ENCODE results near the gene MLIP.

MLIP gene

DNA sequence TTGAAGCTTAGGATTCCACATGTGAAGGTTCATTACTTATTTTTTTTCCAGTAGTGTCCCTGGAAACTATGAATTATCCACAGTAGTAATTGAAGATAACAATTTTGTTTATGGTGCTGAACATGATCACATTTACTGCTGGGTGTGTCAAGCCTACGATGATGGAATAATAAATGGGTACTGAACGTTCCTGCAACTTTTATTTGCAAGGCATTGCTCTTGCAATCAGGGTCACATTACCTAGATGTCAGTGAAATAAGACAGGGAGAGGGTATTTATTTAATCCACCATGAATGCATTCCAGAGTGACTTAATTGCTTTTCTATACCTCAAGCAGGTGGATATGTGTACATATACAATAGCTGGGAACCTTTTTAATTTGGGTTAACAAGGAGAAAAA is 27.0 kb upstream of the MLIP start:
- Histone ChIP-seq H3K9me3 (no peaks in the 10 kb centered on the region), H3K27me3 (ENCODE audit: low read depth) (no peaks in the 10 kb centered on the region), H3K4me1 (peaks cover 27% of the 10 kb centered on the region), H3K4me3 (no peak overlapping the region), H3K36me3 (replicated peaks) (no peaks in the 10 kb centered on the region)
- peak in 1 of 2 experiments; percentile 91 for DNase-seq (ENCODE audit: low spot score in 2 of 2)
- in situ Hi-C loops (cut with MboI; ENCODE audit: low sequenced_read_pairs), result no loop called here

DNA sequence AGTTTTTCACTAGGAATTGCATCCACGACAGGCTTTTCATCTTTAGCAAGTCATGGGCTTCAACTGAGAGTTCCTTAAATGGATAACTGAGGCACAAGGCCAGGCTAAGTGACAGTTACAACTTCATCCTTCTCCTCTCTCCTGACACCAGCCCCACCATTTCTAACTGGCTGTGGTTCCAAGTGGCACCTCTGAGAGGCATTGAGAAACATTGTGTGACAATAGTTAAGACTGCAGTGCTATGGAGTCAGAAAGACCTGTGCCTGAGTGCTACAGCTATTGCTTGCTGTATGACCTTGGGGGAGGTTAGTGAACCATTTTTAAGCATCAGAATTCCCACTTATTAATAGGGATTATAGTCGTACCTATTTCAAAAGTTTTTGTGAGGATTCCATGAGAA is 26.2 kb upstream of the MLIP start:
- H3K27me3 ChIP-seq (ENCODE audit: low read depth), result no peaks in the 10 kb centered on the region
- H3K36me3 ChIP-seq (replicated peaks), result no peaks in the 10 kb centered on the region
- H3K9me3 ChIP-seq, result no peaks in the 10 kb centered on the region
- no peak overlapping the region for H3K4me3 ChIP-seq
- in situ Hi-C loops (cut with MboI; ENCODE audit: low sequenced_read_pairs), result no loop called here
- H3K4me1 ChIP-seq, result peaks cover 29% of the 10 kb centered on the region
- peak; percentile 20 to 25 for DNase-seq (ENCODE audit: low spot score in 2 of 2)

DNA sequence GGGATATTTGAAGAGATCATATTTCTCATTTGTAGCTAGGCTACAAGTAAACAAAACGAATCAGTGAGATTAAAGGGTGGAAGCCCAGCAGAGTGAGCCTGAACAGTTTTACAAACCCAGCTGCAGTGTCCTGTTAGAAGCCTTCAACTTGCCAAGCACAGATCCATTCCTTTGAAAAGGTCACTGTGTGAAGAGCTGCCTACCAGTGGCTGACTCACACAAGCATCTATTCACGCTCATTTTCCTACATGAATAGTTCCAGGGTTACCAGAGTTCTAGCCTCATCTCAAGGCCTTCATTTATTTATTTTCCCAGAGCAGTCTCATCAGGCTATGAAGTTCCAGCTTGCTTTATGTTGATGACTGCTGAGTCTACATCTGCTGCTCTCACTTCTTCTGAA is 25.7 kb upstream of the MLIP start:
- Histone ChIP-seq H3K4me3 (no peak overlapping the region), H3K9me3 (no peaks in the 10 kb centered on the region), H3K4me1 (peaks cover 34% of the 10 kb centered on the region), H3K36me3 (replicated peaks) (no peaks in the 10 kb centered on the region), H3K27me3 (ENCODE audit: low read depth) (no peaks in the 10 kb centered on the region)
- in situ Hi-C loops (cut with MboI; ENCODE audit: low sequenced_read_pairs), result no loop called here
- DNase-seq (ENCODE audit: low spot score in 2 of 2), result peak in 1 of 2 experiments; percentile 51

DNA sequence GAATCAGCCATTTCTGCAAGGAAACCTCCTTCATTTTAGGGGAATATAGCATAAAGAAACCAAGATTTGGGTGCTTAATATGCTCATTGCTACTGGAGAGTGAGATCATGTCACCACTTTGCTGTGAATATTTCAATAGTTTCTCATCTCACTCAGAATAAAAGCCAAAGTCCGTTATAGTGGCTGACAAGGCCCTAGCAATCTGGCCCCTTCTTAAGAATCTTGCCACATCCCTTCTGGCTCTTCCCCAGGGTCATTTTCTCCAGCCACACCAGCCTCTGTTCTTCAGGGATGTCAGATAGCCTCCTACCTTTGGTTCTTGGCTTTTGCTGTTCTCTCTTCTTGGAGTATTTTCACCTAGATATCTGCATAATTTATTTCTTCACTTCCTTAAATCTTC is 24.8 kb upstream of the MLIP start:
- Histone ChIP-seq H3K9me3 (no peaks in the 10 kb centered on the region), H3K36me3 (replicated peaks) (no peaks in the 10 kb centered on the region), H3K4me1 (peaks cover 38% of the 10 kb centered on the region), H3K4me3 (no peak overlapping the region), H3K27me3 (ENCODE audit: low read depth) (no peaks in the 10 kb centered on the region)
- in situ Hi-C loops (cut with MboI; ENCODE audit: low sequenced_read_pairs), result no loop called here
- DNase-seq (ENCODE audit: low spot score in 2 of 2), result no peak

DNA sequence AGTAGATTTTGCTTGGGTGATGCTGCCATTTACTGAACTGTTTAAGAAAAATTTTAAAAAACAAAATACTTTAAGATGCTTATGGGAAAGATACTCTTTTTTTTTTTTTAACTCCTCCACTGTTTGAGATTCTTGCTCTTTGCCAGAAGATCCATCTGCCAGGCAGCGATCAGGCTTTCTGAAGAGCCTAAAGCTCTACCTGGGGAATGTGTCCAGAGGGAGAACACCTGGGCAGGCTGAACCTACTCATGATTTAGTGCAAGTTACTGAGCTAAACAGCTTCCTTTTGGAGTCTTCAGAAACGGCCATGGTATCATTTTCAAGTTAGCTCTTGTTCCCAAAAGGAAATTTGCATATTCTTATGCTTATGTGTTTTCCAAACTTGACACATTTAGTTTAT is 23.5 kb upstream of the MLIP start:
- no peaks in the 10 kb centered on the region for H3K9me3 ChIP-seq
- H3K4me1 ChIP-seq, result peaks cover 38% of the 10 kb centered on the region
- no peak for DNase-seq (ENCODE audit: low spot score in 2 of 2)
- no peak overlapping the region for H3K4me3 ChIP-seq
- in situ Hi-C loops (cut with MboI; ENCODE audit: low sequenced_read_pairs), result no loop called here
- H3K36me3 ChIP-seq (replicated peaks), result no peaks in the 10 kb centered on the region
- no peaks in the 10 kb centered on the region for H3K27me3 ChIP-seq (ENCODE audit: low read depth)

DNA sequence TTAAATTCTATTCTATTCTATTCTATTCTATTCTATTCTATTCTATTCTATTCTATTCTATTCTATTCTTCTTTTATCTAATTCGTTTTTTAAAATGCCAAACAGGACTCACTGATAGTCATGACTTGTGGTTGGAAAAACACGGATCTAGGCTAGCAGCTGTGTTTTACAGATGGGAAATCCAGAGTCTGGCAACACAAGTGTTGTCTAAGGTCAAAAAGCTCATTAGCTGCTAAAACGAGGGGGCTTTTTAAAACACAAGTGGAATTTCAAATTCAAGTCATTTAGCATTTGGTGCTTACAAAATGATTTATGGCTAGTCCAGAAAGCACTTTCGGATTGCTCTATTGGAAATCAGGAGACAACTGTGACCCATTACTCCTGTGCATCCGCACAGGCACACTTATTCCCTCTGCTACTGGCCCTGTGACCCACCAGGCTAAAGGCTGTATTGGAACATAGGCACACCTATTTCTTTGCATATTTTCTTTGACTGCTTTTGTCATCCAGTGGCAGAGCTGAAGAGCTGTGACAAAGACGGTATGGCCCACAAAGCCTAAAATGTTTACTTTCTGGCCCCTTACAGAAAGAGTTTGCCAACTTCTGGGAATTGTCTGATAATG is 17.8 kb upstream of the MLIP start:
- Histone ChIP-seq H3K4me3 (no peak overlapping the region), H3K9me3 (no peaks in the 10 kb centered on the region), H3K27me3 (ENCODE audit: low read depth) (no peaks in the 10 kb centered on the region), H3K36me3 (replicated peaks) (no peaks in the 10 kb centered on the region), H3K4me1 (peaks cover 16% of the 10 kb centered on the region)
- in situ Hi-C loops (cut with MboI; ENCODE audit: low sequenced_read_pairs), result no loop called here
- DNase-seq (ENCODE audit: low spot score in 2 of 2), result no peak

DNA sequence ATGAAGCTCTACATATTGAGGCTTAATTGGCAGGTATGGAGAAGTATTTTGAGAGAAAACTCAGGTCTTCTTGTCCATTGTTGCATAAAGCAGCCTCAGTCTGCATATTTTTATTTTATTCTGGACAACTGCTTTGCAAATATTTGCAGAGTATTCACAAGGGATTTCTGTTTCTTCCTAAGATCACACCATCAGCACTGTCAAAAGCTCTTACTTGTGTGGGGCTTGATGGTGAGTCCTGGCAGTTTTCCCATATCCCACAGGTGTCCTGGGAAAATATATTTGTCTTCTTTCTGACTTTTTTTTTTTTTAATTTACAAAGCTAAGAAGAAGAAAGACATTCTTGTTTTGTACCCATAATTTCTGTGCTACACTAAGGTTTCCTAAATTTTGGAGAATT is 16.9 kb upstream of the MLIP start:
- Histone ChIP-seq H3K4me1 (peaks cover 16% of the 10 kb centered on the region), H3K9me3 (no peaks in the 10 kb centered on the region), H3K36me3 (replicated peaks) (no peaks in the 10 kb centered on the region), H3K27me3 (ENCODE audit: low read depth) (no peaks in the 10 kb centered on the region), H3K4me3 (no peak overlapping the region)
- in situ Hi-C loops (cut with MboI; ENCODE audit: low sequenced_read_pairs), result no loop called here
- DNase-seq (ENCODE audit: low spot score in 2 of 2), result no peak

DNA sequence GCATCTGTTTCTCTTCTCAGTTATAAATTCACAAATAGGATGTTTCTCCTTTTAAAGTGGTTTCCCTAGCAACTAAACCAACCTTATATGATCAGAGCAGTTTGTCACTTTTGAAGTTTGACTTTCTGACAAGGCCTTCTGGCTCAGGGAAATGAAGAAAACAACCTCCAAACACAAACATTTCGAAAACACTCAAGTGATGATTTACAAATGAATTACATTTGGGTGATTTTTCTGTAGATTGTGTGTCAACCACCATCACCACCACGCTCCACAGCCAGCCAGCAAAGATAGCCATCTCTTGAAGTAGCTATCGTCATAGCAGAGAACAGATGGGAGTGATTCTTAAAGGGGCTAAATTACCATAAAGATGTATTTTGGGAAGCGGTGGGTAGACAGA is 16.5 kb upstream of the MLIP start:
- DNase-seq (ENCODE audit: low spot score in 2 of 2), result no peak
- in situ Hi-C loops (cut with MboI; ENCODE audit: low sequenced_read_pairs), result no loop called here
- peaks cover 16% of the 10 kb centered on the region for H3K4me1 ChIP-seq
- H3K4me3 ChIP-seq, result no peak overlapping the region
- no peaks in the 10 kb centered on the region for H3K27me3 ChIP-seq (ENCODE audit: low read depth)
- no peaks in the 10 kb centered on the region for H3K9me3 ChIP-seq
- no peaks in the 10 kb centered on the region for H3K36me3 ChIP-seq (replicated peaks)

DNA sequence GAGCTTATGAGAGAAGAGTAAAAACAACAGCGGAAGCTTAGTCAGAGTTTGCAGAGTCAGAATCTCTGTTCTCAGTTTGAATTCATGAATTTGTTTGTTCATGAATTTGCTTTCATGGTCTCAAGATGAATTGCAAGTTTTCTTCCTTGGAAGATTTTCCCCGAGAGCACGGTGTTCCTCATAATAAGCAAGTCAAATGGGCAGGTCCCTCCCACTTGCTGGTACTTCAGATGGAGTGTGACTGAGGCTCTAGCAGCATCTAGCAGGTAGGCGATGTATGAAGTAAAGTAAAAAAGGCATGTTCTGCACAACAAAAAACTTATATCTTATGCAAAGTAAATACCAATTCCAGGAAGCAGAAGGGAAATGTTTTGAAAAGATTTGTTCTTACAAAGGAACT is 15.5 kb upstream of the MLIP start:
- H3K9me3 ChIP-seq, result no peaks in the 10 kb centered on the region
- in situ Hi-C loops (cut with MboI; ENCODE audit: low sequenced_read_pairs), result no loop called here
- no peak overlapping the region for H3K4me3 ChIP-seq
- H3K27me3 ChIP-seq (ENCODE audit: low read depth), result no peaks in the 10 kb centered on the region
- DNase-seq (ENCODE audit: low spot score in 2 of 2), result no peak
- peaks cover 8% of the 10 kb centered on the region for H3K4me1 ChIP-seq
- H3K36me3 ChIP-seq (replicated peaks), result no peaks in the 10 kb centered on the region

DNA sequence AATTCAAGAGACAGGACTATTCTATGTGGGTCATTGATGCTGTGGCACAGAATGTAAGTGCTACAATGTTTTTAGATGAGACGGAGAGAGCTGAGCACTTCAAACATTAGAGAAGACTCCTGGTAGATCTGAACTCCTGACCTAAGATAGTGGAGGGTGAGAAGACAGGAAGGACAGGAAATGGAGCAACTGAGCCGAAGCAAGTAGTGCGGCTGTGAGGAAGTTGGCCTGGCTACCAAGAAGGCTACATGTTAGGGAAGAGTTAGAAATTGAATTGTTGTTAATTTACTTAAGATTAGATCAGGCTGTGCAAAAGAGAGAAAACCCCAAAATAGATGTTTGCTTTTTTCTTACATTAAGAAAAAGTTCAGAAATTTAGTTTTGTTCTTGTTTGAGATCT is 14.4 kb upstream of the MLIP start:
- in situ Hi-C loops (cut with MboI; ENCODE audit: low sequenced_read_pairs), result no loop called here
- Histone ChIP-seq H3K27me3 (ENCODE audit: low read depth) (no peaks in the 10 kb centered on the region), H3K9me3 (no peaks in the 10 kb centered on the region), H3K4me3 (no peak overlapping the region), H3K36me3 (replicated peaks) (no peaks in the 10 kb centered on the region), H3K4me1 (peaks cover 5% of the 10 kb centered on the region)
- DNase-seq (ENCODE audit: low spot score in 2 of 2), result no peak

DNA sequence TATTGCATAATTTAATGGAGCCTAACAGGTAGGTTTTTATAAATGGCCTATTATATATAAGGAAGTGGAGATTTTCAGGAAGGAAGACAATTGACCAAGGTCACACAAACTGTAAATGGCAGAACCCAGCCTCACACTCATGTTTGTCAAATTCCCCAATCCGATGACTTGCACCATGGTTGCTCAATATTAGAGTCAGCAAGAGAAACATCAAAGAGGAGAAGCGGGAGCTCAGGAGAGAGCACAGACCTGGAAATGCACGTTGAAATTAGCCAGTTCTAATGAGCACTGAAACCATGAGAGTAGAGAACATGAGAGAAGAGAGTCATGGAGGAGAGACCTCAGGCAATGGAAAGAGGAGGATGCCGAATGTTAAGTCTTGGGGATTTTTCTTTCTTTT is 13.5 kb upstream of the MLIP start:
- Histone ChIP-seq H3K9me3 (no peaks in the 10 kb centered on the region), H3K27me3 (ENCODE audit: low read depth) (no peaks in the 10 kb centered on the region), H3K4me1 (peaks cover 5% of the 10 kb centered on the region), H3K36me3 (replicated peaks) (no peaks in the 10 kb centered on the region), H3K4me3 (no peak overlapping the region)
- DNase-seq (ENCODE audit: low spot score in 2 of 2), result no peak
- in situ Hi-C loops (cut with MboI; ENCODE audit: low sequenced_read_pairs), result no loop called here

DNA sequence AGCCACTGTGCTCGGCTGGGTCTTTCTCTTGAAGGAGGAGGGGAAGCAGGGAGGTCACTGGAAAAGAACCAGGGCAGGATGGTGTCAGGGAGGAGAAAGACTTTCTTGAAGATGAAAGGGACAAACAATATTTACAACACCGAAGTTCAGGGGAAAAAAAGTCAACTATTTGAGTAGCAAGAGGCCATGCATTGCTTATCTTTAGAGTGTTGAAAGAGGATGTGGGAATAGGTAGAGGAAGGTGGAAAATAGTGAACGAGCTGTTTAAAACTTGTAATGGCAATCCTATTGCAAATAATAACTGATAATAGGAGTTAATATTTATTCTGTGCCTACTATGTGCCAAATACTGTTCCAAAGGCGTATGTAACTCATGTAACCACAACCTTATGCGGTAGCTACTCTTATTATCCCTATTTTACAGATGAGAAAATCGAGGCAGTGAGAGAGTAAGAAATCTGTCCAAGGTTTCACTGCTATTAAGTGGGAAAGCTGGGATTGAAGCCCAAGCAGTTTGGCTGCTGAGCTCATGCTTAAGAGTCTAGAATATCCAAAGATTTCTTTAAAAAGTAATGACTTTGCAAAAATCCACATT is 12.7 kb upstream of the MLIP start:
- Histone ChIP-seq H3K4me1 (peaks cover 2% of the 10 kb centered on the region), H3K27me3 (ENCODE audit: low read depth) (no peaks in the 10 kb centered on the region), H3K9me3 (no peaks in the 10 kb centered on the region), H3K36me3 (replicated peaks) (no peaks in the 10 kb centered on the region), H3K4me3 (no peak overlapping the region)
- no peak for DNase-seq (ENCODE audit: low spot score in 2 of 2)
- in situ Hi-C loops (cut with MboI; ENCODE audit: low sequenced_read_pairs), result no loop called here

DNA sequence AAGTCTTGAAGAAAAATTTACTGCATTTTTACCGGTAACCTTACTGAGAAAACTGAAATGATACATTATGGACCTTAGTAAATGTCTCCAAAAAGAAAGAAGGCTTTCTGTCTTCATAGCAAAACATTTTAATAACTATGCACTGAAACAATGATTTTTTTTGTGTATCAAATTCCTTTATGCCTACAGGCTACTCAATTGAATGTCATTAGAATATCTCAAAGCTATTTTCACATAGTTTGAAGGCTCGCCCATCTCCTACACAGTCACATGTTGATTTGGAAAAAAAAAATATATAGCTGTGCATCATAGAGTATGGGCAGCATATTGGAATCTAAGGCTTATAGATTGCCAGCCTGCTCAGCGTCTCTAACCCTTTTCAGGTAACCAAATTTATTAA is 12.0 kb upstream of the MLIP start:
- Histone ChIP-seq H3K36me3 (replicated peaks) (no peaks in the 10 kb centered on the region), H3K27me3 (ENCODE audit: low read depth) (no peaks in the 10 kb centered on the region), H3K9me3 (no peaks in the 10 kb centered on the region), H3K4me1 (peaks cover under 1% of the 10 kb centered on the region; the same call in 1 of the 2 replicates), H3K4me3 (no peak overlapping the region)
- in situ Hi-C loops (cut with MboI; ENCODE audit: low sequenced_read_pairs), result no loop called here
- DNase-seq (ENCODE audit: low spot score in 2 of 2), result no peak

DNA sequence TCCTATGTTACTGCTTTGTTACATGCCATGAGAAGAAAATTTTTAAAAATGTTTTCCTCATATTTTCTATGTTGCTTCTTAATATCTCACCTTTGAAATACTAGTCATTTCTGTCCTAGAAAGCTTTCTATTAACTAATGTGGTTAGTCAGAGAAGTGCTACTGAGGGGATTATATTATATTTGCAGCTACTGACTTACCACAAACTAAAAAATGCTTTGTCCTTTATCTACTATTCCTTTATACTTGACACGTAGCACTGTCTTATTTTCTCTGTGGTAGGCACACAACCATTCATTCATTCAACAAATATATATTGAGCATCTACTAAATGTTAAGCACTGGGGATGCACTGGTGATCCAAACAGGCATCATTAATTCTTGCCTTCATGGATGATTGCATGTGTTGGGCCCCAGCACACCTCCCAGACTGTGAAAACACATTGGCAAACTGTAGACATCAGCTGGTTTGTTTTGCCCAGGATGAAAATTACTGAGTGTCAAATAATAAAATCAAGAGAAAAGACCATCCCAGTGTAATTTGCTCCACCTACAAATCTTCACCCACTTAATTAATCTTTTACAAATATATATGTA is 10.7 kb upstream of the MLIP start:
- H3K4me1 ChIP-seq, result no peaks in the 10 kb centered on the region
- no peak overlapping the region for H3K4me3 ChIP-seq
- in situ Hi-C loops (cut with MboI; ENCODE audit: low sequenced_read_pairs), result no loop called here
- no peaks in the 10 kb centered on the region for H3K27me3 ChIP-seq (ENCODE audit: low read depth)
- H3K36me3 ChIP-seq (replicated peaks), result no peaks in the 10 kb centered on the region
- H3K9me3 ChIP-seq, result no peaks in the 10 kb centered on the region
- no peak for DNase-seq (ENCODE audit: low spot score in 2 of 2)
